Kidney epithelial cell (primary cell): ENCODE results near the gene CDC42. TPM values are rescaled to one million over a fixed set of nuclear protein-coding genes. Genes with fewer than 3 reads are reported as not detected.

Experiments used
- DNase-seq: peaks from one replicate; pipeline ENCODE4 v3.0.0-alpha.2; 2010; ENCODE audit warnings: low read depth
- H3K27me3 ChIP-seq: 2 replicates; pipeline ENCODE4 v1.6.0; 2011; ENCODE audit warnings: low read length; ENCODE audit not compliant: control insufficient read depth, insufficient read depth
- H3K36me3 ChIP-seq: 2 replicates; pipeline ENCODE4 v1.5.1; 2011; ENCODE audit warnings: low read length; ENCODE audit not compliant: control insufficient read depth, insufficient read depth
- H3K4me3 ChIP-seq: 2 replicates; pipeline ENCODE4 v1.5.1; 2011; ENCODE audit warnings: low read depth, mild to moderate bottlenecking, control low read depth, low read length
- total RNA-seq: library from RNA; depleted of rRNA; stranded (reverse); fragments of >200 nt; gene quantifications from 2 replicates; pipeline ENCODE4 v1.2.3, GENCODE V29; 2015
- TF ChIP-seq, protein P1 (sequence below): IDR thresholded peaks from 2 replicates; pipeline ENCODE4 v1.5.1; 2011; ENCODE audit warnings: mild to moderate bottlenecking, moderate library complexity, low read length, control low read depth, inconsistent platforms; ENCODE audit not compliant: insufficient read depth, poor library complexity, severe bottlenecking

The CDC42 gene
- total RNA-seq, 1 donor from 2014 or later = 327 TPM

DNA sequence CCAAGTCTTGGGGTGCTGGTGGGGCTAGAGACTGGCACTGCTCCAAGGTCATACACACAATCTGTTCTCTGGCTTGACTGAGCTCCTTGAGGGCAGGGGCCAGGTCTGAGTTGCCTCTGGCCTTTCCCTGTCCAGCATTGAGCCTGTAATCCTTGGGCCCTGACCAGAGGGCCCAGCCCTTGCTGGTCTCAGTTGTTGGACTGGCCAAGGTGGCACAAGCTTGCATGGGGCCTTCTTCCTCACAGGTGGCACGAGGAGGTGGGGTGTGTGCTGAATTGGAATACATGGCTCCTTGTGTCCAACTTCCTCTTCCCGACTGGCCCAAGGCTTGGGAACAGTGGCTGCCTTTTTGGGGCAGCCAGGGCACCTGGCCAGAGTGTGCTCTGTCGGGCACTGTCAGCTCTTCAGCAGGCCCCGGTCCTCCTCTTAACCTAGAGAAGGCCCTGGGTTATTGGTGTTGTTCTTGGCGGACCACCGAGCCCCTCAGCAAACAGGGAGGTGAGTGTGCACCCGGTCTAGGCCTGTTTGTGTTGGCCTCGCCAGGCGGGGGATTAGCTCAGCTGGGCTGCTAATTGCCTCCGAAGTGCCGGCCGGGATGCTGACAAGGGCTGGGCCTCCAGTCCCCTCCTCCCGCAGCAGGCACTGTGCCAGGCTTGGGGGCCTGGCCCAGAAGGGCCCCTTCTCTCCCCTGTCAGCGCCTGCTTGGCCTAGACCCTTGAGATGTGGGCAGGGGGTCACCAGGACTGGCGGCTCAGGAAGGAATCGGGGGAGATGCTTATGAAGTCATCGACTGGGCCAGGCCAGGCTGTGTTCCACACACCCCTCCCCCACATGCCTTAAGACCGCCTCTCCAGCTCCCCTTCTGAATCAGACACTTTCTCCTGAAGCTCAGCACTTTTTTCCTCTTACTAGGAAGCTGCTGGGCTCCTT, 61.8 kb downstream of the CDC42 start:
- no peak for DNase-seq
- H3K36me3 ChIP-seq = peaks cover 4% of the 10 kb centered on the region
- TF ChIP-seq, protein P1, sequence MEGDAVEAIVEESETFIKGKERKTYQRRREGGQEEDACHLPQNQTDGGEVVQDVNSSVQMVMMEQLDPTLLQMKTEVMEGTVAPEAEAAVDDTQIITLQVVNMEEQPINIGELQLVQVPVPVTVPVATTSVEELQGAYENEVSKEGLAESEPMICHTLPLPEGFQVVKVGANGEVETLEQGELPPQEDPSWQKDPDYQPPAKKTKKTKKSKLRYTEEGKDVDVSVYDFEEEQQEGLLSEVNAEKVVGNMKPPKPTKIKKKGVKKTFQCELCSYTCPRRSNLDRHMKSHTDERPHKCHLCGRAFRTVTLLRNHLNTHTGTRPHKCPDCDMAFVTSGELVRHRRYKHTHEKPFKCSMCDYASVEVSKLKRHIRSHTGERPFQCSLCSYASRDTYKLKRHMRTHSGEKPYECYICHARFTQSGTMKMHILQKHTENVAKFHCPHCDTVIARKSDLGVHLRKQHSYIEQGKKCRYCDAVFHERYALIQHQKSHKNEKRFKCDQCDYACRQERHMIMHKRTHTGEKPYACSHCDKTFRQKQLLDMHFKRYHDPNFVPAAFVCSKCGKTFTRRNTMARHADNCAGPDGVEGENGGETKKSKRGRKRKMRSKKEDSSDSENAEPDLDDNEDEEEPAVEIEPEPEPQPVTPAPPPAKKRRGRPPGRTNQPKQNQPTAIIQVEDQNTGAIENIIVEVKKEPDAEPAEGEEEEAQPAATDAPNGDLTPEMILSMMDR = no peak
- H3K27me3 ChIP-seq = no peaks in the 10 kb centered on the region
- H3K4me3 ChIP-seq = no peak overlapping the region

DNA sequence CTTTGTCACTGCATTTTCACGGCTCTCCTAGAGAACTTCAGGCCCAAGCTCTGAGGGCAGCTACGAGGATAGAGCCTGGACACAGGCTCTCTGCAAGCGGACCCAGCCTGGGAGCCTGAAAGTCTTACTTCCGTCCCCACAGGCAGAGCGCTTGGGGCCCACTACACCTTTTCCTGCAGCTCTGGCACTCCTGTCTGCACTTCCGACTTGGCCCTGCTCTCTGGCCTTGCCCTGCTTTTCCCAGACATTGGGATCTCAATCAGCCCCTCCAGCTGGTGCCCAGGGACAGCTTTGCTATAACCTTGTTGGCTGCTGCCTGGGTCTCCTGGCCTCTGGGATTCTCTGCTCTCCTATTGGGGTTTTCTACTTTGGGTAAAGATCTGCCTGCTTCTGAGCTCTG, 62.8 kb downstream of the CDC42 start:
- H3K27me3 ChIP-seq = no peaks in the 10 kb centered on the region
- no peak for DNase-seq
- TF ChIP-seq, protein P1 = no peak
- peaks cover 4% of the 10 kb centered on the region for H3K36me3 ChIP-seq
- no peak overlapping the region for H3K4me3 ChIP-seq

DNA sequence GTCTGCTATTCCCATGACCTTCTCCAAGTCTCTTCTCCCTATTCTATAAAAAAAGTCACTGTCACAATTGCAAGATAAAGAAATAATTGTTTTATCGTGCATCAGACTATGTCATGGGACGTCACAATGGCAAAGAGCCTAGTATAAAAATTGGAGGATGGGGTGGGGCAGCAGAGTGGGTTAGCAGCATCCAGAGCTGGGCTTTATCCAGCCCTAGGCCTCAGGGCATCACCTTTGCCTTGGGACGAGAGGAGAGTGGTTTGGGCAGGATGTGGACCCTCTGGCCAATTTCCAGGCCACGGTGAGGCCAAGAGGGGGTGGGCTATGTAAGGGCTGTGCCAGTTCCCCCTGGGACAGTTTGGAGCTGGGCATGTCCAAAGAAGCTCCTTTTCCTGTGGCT, 64.7 kb downstream of the CDC42 start:
- no peak for DNase-seq
- H3K36me3 ChIP-seq = peaks cover 4% of the 10 kb centered on the region

DNA sequence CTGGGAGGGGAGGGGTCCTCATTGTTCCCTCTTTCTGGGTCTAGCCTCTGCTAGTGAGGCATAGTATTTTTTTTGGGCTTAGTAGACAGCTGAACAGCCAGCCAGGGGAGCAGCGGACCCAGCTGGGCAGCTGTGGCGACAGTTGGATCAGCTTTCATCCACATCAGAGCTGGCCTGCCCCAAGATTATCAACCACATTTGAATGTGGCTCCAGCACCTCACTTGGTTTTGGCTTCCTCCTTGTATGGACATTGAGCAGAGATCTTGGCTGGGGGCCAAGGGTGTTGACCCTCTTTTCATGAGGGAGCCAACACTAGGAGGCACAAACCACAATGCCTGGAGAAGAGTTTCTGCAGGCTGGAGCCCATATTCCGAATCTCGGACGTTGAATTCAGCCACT, 65.3 kb downstream of the CDC42 start:
- peaks cover 4% of the 10 kb centered on the region for H3K36me3 ChIP-seq

More for the DNA sequence above, 64.7 kb downstream of the CDC42 start:
- TF ChIP-seq, protein P1 = no peak
- Histone ChIP-seq H3K4me3 (no peak overlapping the region), H3K27me3 (no peaks in the 10 kb centered on the region)

DNA sequence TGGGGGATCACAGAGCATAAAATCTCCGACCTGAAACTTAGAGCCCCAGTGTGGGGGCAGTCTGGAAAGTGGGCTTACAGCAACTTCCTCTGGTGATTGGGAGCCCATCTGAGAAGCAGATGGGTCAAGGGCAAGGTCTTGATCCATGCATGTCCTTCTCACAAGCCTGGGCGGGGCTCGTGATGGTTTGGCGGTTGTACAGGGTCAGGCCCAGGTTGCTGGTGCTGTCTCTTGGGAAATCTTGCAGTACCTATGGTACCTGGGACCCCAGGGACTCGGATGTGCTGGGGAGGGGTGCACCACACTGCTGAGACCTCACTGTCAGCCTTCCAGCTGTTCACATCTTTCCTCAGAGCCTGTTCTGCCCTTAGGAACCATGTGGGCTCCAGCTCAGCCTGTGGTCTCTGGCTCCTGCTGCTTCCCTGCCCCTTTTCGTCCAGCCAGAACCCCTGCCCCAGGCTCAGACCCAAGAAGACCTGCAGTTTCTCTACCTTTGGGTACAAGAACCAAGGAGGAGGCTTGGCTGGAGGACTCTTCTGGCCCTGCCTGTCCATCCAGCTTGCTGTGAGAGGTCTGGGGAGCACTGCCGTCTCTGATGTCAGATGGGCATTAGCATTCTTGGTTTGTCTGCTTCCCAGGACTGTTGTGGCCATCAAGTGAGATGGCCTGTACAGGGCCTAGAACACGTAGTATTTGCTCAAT, 65.9 kb downstream of the CDC42 start:
- no peak overlapping the region for H3K4me3 ChIP-seq
- TF ChIP-seq, protein P1 = no peak
- peaks cover 4% of the 10 kb centered on the region for H3K36me3 ChIP-seq
- DNase-seq = no peak
- H3K27me3 ChIP-seq = no peaks in the 10 kb centered on the region

More for the DNA sequence above, 65.3 kb downstream of the CDC42 start:
- H3K27me3 ChIP-seq = no peaks in the 10 kb centered on the region
- DNase-seq = no peak
- no peak overlapping the region for H3K4me3 ChIP-seq
- TF ChIP-seq, protein P1 = no peak
